NCI-H82 (cell line): ENCODE results near the gene NOS1.

Experiments
- DNase-seq: peaks from one replicate; lab custom pipeline; 2025; lab: John Stamatoyannopoulos, UW

Gene NOS1

DNA sequence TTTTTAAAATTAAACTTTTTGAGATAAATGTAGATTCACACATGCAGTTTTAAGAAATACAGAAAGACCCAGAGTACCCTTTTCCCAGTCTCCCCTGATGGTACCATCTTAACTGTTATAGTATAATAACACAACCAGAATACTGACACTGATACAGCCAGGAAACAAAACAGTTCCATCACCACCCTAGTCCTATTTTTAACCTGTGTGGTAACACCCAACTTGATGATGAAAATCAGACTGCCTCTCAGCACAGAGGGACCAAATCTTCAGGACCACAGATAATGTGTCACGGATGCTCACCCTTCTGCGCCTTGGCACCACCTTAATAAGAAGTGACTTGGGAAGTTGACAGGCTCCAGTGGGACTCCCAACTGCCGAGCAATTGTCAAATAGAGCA is 189.3 kb downstream of the NOS1 start:
- no peak for DNase-seq

DNA sequence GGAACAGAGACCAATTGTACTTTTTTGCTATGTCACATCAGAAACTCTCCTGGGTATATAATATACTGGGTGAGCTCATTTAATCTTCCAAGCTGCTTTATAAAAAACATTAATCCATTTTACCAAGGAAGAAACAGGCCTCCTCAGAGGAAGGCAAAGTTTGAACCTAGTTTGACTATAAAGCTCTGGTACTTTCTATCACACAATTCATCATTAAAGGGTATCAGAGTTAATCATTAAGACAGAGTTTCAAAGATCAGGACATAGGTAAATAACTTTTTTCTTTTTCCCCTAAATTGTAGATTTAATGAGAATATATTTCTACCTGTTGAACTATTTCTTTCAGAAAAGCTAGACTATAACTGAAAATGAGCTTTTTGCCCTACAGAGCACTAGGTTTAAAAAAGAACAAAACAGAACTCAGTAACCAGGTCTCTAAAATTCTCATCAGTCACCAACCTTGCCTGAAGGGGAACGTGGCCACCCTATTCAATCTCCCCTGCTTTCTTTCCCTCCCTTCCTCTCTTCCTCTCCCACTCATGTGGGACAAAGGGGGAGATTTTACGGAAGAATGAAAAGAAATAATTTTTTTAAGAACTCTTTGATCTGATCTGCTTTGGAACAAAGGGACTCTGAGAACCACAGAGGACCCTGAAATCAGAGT is 189.8 kb downstream of the NOS1 start:
- DNase-seq, result no peak

DNA sequence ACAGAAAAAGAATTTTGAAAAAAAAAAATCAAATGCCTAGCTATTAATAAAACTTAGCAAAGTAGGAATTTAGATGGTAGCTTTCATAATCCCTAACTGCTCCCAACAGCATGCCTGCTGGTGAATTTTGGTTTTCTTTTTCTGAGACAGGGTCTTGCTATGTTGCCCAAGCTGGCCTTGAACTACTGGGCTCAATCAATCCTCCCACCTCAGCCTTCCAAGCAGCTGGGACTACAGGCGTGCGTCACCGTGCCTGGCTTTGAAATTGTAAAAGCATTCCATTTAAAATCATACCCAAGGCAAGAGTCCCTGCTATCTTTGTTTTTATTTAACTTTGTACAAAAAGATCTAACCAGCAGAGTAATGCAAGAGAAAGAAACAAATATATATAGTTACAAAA is 191.9 kb downstream of the NOS1 start:
- DNase-seq, result no peak

DNA sequence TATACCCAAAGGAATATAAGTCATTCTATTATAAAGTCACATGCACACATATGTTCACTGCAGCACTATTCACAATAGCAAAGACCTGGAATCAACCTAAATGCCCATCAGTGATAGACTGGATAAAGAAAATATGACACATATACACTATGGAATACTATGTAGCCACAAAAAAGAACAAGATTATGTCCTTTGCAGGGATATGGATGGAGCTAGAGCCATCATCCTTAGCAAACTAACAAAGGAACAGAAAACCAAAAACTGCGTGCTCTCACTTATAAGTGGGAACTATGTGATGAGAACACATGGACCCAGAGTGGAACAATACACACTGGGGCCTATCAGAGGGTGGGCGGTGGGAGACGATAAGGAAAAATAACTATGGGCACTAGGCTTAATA is 192.4 kb downstream of the NOS1 start:
- DNase-seq, result no peak

DNA sequence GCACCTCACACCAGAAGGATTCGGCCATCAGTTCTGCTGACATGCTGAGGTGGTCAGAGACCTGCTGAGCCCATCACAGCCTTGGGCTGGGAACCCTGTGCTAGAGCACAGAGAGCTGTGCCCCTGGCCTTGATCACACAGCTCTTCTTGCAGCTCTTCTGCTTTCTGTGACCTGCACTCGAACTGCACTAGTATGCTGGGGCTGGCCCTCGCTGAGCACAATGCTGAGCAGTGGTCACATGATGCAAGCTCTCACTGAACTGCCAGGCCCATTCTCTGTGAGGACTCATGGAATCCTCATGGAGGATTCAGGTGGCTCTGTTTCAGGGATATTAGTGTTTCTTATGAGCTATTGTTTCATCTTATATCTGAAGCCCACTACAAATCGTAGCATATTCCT is 193.7 kb downstream of the NOS1 start:
- DNase-seq, result no peak

DNA sequence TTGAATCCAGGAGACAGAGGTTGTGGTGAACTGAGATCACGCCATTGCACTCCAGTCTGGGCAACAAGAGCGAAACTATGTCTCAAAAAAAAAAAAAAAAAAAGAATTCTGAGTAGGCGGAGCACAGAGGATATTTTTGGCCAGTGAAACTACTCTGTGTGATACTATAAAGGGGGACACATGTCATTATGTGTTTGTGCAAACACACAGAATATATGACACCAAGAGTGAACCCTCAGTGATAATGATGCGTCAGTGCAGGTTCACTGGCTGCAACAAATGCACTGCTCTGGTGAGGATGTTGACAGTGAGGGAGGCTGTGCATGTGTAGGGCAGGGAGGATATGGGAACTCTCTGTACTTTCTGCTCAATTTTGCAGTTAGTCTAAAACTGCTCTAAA is 195.3 kb downstream of the NOS1 start:
- no peak for DNase-seq

DNA sequence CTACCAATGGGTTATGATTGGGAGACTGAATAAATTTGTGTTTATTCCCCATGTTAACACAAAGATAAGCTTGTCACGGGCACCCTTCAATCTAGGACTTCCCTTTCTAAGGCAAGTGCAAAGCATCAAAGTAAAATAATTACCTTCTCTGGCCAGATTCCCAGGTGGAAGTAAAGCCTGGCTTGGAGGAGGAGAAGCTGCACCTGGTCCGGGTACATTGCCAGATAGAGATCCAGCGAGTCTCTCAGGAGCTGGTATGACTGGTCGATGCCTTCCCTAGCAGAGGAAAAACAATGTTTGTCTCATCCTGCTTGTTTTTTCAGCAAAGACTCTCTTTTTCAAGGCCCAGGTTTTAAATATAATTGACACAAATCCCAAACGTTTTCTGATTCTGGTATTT is 196.1 kb downstream of the NOS1 start:
- no peak for DNase-seq

DNA sequence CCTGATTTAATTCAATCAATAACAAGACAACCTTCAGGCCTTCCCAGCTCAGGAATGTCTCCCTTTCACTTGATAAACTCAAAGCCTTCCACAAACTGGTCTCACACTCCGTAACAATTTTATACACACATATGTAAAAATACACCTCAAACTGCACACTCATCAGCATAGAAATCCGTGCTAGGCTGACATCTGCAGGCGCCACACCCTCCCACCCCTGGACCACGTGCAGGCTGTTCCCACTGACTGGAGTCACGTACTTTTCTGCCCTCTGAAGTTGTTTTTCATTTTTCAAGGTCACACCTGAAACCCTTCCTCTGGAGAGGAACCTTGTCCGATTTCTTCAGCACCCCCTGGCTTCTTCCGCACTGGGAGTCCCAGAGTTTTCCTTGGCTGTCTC is 198.8 kb downstream of the NOS1 start:
- DNase-seq, result no peak

DNA sequence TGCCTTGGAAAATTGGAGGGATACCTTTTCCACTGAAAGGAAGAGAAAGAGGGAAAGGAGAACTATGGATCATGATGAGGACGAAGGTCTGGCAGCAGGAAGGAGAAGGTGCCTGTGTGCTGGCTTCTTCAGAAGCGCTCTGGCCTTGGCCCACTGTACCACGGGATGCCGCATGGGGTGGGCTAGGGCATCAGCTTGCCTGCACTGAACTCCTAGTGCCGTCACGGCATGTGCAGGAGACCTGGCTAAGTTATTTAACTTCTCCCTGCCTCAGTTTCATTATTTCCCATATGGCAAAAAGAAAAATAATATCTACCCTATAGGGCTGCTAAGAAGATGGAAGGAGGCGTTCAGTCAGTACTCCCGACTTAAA is 199.3 kb downstream of the NOS1 start:
- no peak for DNase-seq

DNA sequence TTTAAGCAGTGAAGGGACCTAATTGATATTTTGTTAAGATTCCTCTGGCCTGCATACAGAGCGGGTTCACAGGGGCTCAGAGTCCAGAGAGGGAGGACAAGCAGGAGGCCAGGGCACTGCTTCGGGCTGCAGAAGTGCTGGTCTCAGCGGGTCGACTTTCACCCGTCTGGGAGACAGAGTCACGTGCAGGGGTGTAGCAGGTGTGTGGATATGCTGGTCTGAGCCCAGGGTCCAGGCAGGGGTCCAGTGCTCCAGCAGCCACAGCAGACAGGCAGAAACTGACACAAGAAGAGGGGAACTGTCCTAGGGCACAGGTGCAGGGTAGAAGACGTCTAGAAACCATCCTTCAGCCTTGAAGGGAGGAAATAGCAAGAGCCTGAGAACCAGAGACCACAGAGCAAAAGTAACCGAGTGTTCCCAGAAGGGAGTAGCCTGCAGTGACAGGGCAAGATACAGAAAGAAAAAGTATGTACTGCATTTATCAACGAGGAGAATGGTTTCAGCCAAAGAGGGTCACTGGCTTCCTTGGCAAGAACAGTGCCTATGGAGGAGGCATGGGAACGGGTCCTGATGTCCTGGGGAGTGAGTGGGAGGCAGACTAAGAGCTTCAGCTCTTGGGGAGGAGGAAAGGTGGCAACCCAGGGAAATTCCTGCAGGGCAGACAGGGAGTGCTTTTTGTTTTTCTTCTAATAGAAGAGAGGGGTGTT is 199.8 kb downstream of the NOS1 start:
- no peak for DNase-seq

DNA sequence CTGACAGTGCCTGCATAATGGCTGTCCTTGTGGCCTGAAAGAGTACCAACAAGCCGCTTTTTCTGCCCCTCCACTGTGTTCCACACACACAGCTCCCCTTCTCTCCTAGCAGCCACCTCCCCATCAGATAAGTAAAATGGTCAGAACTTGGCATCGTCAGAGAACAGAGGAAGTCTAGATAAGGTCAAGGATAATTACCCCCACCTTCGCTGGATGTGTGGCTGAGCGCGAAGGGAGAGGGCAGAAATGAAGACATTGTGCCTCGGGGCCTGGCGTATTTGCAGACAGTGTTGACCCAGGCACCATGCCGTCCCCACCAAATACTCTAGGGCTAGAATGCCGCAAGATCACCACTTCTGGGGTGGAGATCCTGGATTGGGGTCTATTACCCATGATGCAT is 201.8 kb downstream of the NOS1 start:
- DNase-seq, result no peak

DNA sequence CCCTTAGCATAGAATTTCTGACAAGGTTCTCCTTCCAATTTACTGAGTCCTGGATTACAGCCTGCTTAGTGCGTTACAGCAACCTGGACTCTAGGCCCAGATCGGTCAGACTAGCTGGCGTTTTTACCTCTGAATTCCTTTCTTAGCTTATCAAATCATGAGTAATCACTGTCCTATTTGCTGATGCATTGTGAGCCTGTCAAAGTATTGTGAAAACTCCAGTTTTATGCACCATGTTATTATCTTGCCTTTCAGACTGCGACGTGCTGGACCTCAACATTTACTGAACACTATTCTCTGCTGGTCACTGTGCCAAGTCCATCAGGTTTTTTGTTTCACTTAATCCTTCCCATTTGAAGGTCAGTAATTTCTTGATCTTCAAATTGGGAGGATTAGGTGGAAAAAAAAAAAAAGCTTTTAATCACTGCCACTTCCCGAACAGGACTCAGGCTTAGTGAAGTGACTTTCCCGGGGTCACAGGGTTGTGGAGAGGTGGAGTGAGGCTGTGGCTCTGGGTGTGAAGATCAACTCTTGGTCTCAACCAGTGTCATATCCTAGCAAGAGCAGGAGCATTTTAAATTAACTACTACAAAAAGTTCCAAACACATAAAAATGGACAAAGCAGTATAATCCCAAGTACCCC is 202.4 kb downstream of the NOS1 start:
- no peak for DNase-seq
